HCT116 (cell line): ENCODE results near the gene FBXW8. TPM values are rescaled to one million over a fixed set of nuclear protein-coding genes. Genes with fewer than 3 reads are reported as not detected.

Experiments
- ATAC-seq: fragments of 200-7000 bp; cut with Tn5 transposase; 2 replicates; pipeline ENCODE4 v1.9.1; 2020; ENCODE audit warnings: mild to moderate bottlenecking, moderate library complexity
- BruUV-seq: library from RNA; stranded (reverse); fragments of 400-500 nt; replicated peaks from 2 replicates; lab custom pipeline; 2021; lab: Mats Ljungman, UMichigan
- CTCF ChIA-PET: fragments of 300-600 bp; sonication (Branson Sonifier 250); formaldehyde crosslinking; loops from one replicate; lab custom pipeline; 2021; ENCODE audit warnings: antibody characterized with exemption; lab: Charles Lee
- POLR2A ChIA-PET: fragments of 300-600, 350-600 bp; sonication (Branson Sonifier 250); formaldehyde crosslinking; loops from one replicate; lab custom pipeline; 2021; ENCODE audit warnings: antibody characterized with exemption; lab: Charles Lee
- RAD21 ChIA-PET, 2 experiments: fragments of 300-600 bp; sonication (Branson Sonifier 250); formaldehyde crosslinking; loops; one replicate each; lab custom pipeline; 2023; ENCODE audit warnings: low total read pairs in 2 of 2; ENCODE audit not compliant: uncharacterized antibody in 2 of 2, unreplicated experiment in 2 of 2, low non-redundant PET in 1 of 2; lab: Charles Lee
- DNase-seq: peaks from one replicate; pipeline ENCODE4 v3.0.0-alpha.2; 2010; ENCODE audit warnings: low read depth, low spot score
- H2AFZ ChIP-seq: fragments of 200-600 bp; shearing (Covaris generic), sonication (generic); 2 replicates; pipeline ENCODE4 v1.6.1; 2017; ENCODE audit warnings: low read depth, mixed run types, mixed read lengths, antibody characterized with exemption, low read length; ENCODE audit not compliant: poor library complexity, severe bottlenecking
- H3K27ac ChIP-seq: 2 replicates; pipeline ENCODE4 v1.5.1; 2012; ENCODE audit warnings: low read depth, low read length
- H3K27me3 ChIP-seq: fragments of 200-600 bp; sonication (generic); 2 replicates; pipeline ENCODE4 v1.6.1; 2016; ENCODE audit warnings: mixed run types, low read length, mixed read lengths; ENCODE audit not compliant: insufficient read depth
- H3K36me3 ChIP-seq, 2 experiments: fragments of 200-500 bp in 1 of 2; fragments of 200-600 bp in 1 of 2; sonication (Bioruptor generic) in 1 of 2; sonication (generic) in 1 of 2; 2 replicates each; pipeline versions ENCODE4 v1.5.1 to v1.6.1; 2014 to 2016; ENCODE audit warnings: low read length in 2 of 2, inconsistent platforms in 1 of 2, mixed read lengths in 1 of 2, mixed run types in 1 of 2; ENCODE audit not compliant: insufficient read depth in 2 of 2, control insufficient read depth in 1 of 2
- H3K4me1 ChIP-seq, 2 experiments: fragments of 200-600 bp in 1 of 2; sonication (generic) in 1 of 2; 2 replicates each; pipeline versions ENCODE4 v1.5.1 to v1.6.1; 2012 to 2017; ENCODE audit warnings: low read length in 2 of 2, inconsistent platforms in 1 of 2, mild to moderate bottlenecking in 1 of 2, mixed read lengths in 1 of 2, mixed run types in 1 of 2, moderate library complexity in 1 of 2; ENCODE audit not compliant: insufficient read depth in 2 of 2, control insufficient read depth in 1 of 2
- H3K4me2 ChIP-seq: fragments of 200-600 bp; sonication (generic); 2 replicates; pipeline ENCODE4 v1.6.1; 2017; ENCODE audit warnings: mixed run types, low read length, mixed read lengths
- H3K4me3 ChIP-seq, 2 experiments: fragments of 200-600 bp in 1 of 2; sonication (generic) in 1 of 2; replicated peaks in 1 of 2; 2 replicates each; pipeline ENCODE4 v1.5.1; 2011 to 2016; ENCODE audit warnings: low read length in 2 of 2, control low read depth in 1 of 2, low read depth in 1 of 2, mild to moderate bottlenecking in 1 of 2, mixed read lengths in 1 of 2, mixed run types in 1 of 2
- H3K79me2 ChIP-seq: fragments of 200-600 bp; sonication (generic); 2 replicates; pipeline ENCODE4 v1.6.1; 2017; ENCODE audit warnings: mild to moderate bottlenecking, mixed run types, low read length, moderate library complexity, mixed read lengths; ENCODE audit not compliant: insufficient read depth
- H3K9ac ChIP-seq: fragments of 200-600 bp; sonication (generic); 2 replicates; pipeline ENCODE4 v1.6.1; 2016; ENCODE audit warnings: low read length, mixed read lengths
- H3K9me2 ChIP-seq: fragments of 200-600 bp; sonication (generic), shearing (Covaris generic); 2 replicates; pipeline ENCODE4 v1.6.1; 2017; ENCODE audit warnings: mixed run types, mild to moderate bottlenecking, moderate library complexity; ENCODE audit not compliant: insufficient read depth
- H3K9me3 ChIP-seq, 2 experiments: fragments of 200-500 bp in 1 of 2; fragments of 200-600 bp in 1 of 2; sonication (Bioruptor generic) in 1 of 2; sonication (generic) in 1 of 2; 2 replicates each; pipeline ENCODE4 v1.6.1; 2014 to 2017; ENCODE audit warnings: low read length in 2 of 2, mixed read lengths in 2 of 2, inconsistent platforms in 1 of 2, low read depth in 1 of 2, mild to moderate bottlenecking in 1 of 2, mixed run types in 1 of 2, moderate library complexity in 1 of 2; ENCODE audit not compliant: control insufficient read depth in 1 of 2, insufficient read depth in 1 of 2
- H4K20me1 ChIP-seq: fragments of 200-600 bp; sonication (generic), shearing (Covaris generic); 2 replicates; pipeline ENCODE4 v1.6.1; 2017; ENCODE audit warnings: mixed run types, mild to moderate bottlenecking, moderate library complexity; ENCODE audit not compliant: insufficient read depth
- ATF3 ChIP-seq: IDR thresholded peaks from 2 replicates; pipeline ENCODE4 v1.6.1; 2012
- CTCF ChIP-seq, 3 experiments: fragments of 200-600 bp in 1 of 3; sonication (generic) in 1 of 3; IDR thresholded peaks in 2 of 3; conservative IDR thresholded peaks in 1 of 3; 2 replicates each; pipeline ENCODE4 v1.5.1; 2012 to 2017; ENCODE audit warnings: low read depth in 2 of 3, low read length in 2 of 3, antibody characterized with exemption in 1 of 3, borderline replicate concordance in 1 of 3, control low read depth in 1 of 3, mild to moderate bottlenecking in 1 of 3, mixed read lengths in 1 of 3, mixed run types in 1 of 3, moderate library complexity in 1 of 3; ENCODE audit not compliant: insufficient read depth in 1 of 3
- EGR1 ChIP-seq: IDR thresholded peaks from 2 replicates; pipeline ENCODE4 v1.6.1; 2012; ENCODE audit warnings: low read depth
- ELF1 ChIP-seq: IDR thresholded peaks from 2 replicates; pipeline ENCODE4 v1.6.1; 2012; ENCODE audit warnings: low read depth, borderline replicate concordance
- EZH2 ChIP-seq: fragments of 200-600 bp; sonication (generic); IDR thresholded peaks from 2 replicates; pipeline ENCODE4 v1.6.1; 2017; ENCODE audit warnings: antibody characterized with exemption, mixed run types
- REST ChIP-seq: IDR thresholded peaks from 2 replicates; pipeline ENCODE4 v1.6.1; 2012; ENCODE audit warnings: low read depth
- SIN3A ChIP-seq: IDR thresholded peaks from 2 replicates; pipeline ENCODE4 v1.6.1; 2012; ENCODE audit warnings: low read depth
- SP1 ChIP-seq: IDR thresholded peaks from 2 replicates; pipeline ENCODE4 v1.6.1; 2012; ENCODE audit warnings: low read depth
- SRF ChIP-seq: IDR thresholded peaks from 2 replicates; pipeline ENCODE4 v1.6.1; 2012; ENCODE audit warnings: low read depth
- ZFX ChIP-seq: fragments of 450-650 bp; IDR thresholded peaks from 2 replicates; pipeline ENCODE4 v1.6.1; 2017
- intact Hi-C: fragments of 100-400 bp; cut with micrococcal nuclease; formaldehyde crosslinking; loops from 2 replicates; pipeline ENCODE4 v1.10.0; 2022
- total RNA-seq: library from RNA; stranded (reverse); gene quantifications from one replicate; pipeline ENCODE4 v1.2.1, GENCODE V29; 2021; ENCODE audit not compliant: unreplicated experiment

FBXW8 gene
- total RNA-seq, 1 experiment from 2014 or later, result 14.6 TPM

- no TSS peak for BruUV-seq
- Histone ChIP-seq H3K36me3 (no peaks in the 10 kb centered on the region), H3K4me1 (no peaks in the 10 kb centered on the region), H3K27me3 (no peaks in the 10 kb centered on the region), H3K4me3 (no peak overlapping the region), H3K9me2 (no peaks in the 10 kb centered on the region), H3K79me2 (no peaks in the 10 kb centered on the region), H2AFZ (no peak overlapping the region), H3K4me2 (no peak overlapping the region), H3K9me3 (no peaks in the 10 kb centered on the region), H3K9ac (no peak overlapping the region), H4K20me1 (no peaks in the 10 kb centered on the region), H3K27ac (no peak overlapping the region)
- ChIA-PET CTCF (no interaction called here), POLR2A (no interaction called here), RAD21 (no interaction called here)
- TF ChIP-seq CTCF (IDR thresholded peaks at IDR 0.05 in 2 of 3, conservative IDR thresholded peaks at IDR 0.05 in 1 of 3; ENCODE audit: borderline replicate concordance in 1 of 3, insufficient read depth in 1 of 3, low read depth in 2 of 3, low read length in 2 of 3) (no peak), SP1 (no peak), ELF1 (no peak), EGR1 (no peak), ATF3 (no peak), ZFX (no peak), EZH2 (no peak), REST (no peak), SRF (no peak), SIN3A (no peak)
- DNase-seq (no peak), ATAC-seq (no peak)
- intact Hi-C loops, result no loop called here
These were observed 156.9 kb downstream of the FBXW8 start for GRCh38 chr12:117067638-117068037.
